Activated CD4-positive, alpha-beta T cell treated with anti-CD3 and anti-CD28 coated beads for 36 hours (primary cell): ENCODE results near the gene TMEM255B. TPM values are rescaled to one million over a fixed set of nuclear protein-coding genes. Genes with fewer than 3 reads are reported as not detected.

Source experiments
- ATAC-seq: fragments of 200-7000 bp; cut with Tn5 transposase; one replicate; pipeline ENCODE4 v1.10.0; 2021; ENCODE audit warnings: mild to moderate bottlenecking, moderate library complexity
- CTCF ChIA-PET: fragments of 350-600 bp; sonication (Branson Sonifier 250); formaldehyde crosslinking; loops from one replicate; lab custom pipeline; 2021; ENCODE audit warnings: antibody characterized with exemption; lab: Charles Lee
- POLR2A ChIA-PET: fragments of 350-600 bp; sonication (Branson Sonifier 250); formaldehyde crosslinking; loops from one replicate; lab custom pipeline; 2021; ENCODE audit warnings: antibody characterized with exemption, inconsistent platforms; lab: Charles Lee
- DNase-seq: peaks from one replicate; pipeline ENCODE4 v3.0.0-alpha.2; 2020
- H3K27ac Mint-ChIP-seq: one replicate; pipeline ENCODE4 v1.8.0; 2021; ENCODE audit warnings: mixed read lengths
- H3K27me3 Mint-ChIP-seq: one replicate; pipeline ENCODE4 v1.8.0; 2021; ENCODE audit warnings: mixed read lengths
- H3K36me3 Mint-ChIP-seq: one replicate; pipeline ENCODE4 v1.8.0; 2021; ENCODE audit warnings: low read depth, mixed read lengths
- H3K4me1 Mint-ChIP-seq: one replicate; pipeline ENCODE4 v1.8.0; 2021; ENCODE audit warnings: mixed read lengths
- H3K4me3 Mint-ChIP-seq: one replicate; pipeline ENCODE4 v1.8.0; 2021; ENCODE audit warnings: mild to moderate bottlenecking, moderate library complexity, mixed read lengths
- H3K9me3 Mint-ChIP-seq: one replicate; pipeline ENCODE4 v1.8.0; 2021; ENCODE audit warnings: low read depth, mixed read lengths
- intact Hi-C, 2 experiments: fragments of 100-400 bp; cut with DNase I in 1 of 2; cut with micrococcal nuclease in 1 of 2; formaldehyde crosslinking; loops; one replicate each; pipeline versions ENCODE4 v1.14.2 to v1.15.1; 2022 to 2024; cut with DNase I, micrococcal nuclease
- total RNA-seq, 2 experiments: library from RNA; stranded (reverse); gene quantifications; one replicate each; pipeline ENCODE4 v1.2.3, GENCODE V29; 2021

Gene TMEM255B
- total RNA-seq, 2 experiments from 2014 or later: 0.74 to 1.3 TPM

GRCh38 chr13:113838711-113839201 lies 79.7 kb downstream of the TMEM255B start:
- ChIA-PET POLR2A (no interaction called here), CTCF (no interaction called here)
- Mint-ChIP-seq H3K9me3 (no peaks in the 10 kb centered on the region), H3K27ac (no peak overlapping the region), H3K27me3 (no peaks in the 10 kb centered on the region), H3K4me3 (no peak overlapping the region), H3K36me3 (peaks cover 2% of the 10 kb centered on the region), H3K4me1 (peaks cover 8% of the 10 kb centered on the region)
- ATAC-seq: no peak
- intact Hi-C loops: no loop called here
- DNase-seq: no peak

- no peak overlapping the region for H3K27ac Mint-ChIP-seq
- CTCF ChIA-PET: no interaction called here
- no peaks in the 10 kb centered on the region for H3K36me3 Mint-ChIP-seq
- DNase-seq (no peak), ATAC-seq (no peak)
- H3K4me1 Mint-ChIP-seq: peaks cover 8% of the 10 kb centered on the region
- intact Hi-C loops: no loop called here
- H3K4me3 Mint-ChIP-seq: no peak overlapping the region
- no peaks in the 10 kb centered on the region for H3K9me3 Mint-ChIP-seq
- H3K27me3 Mint-ChIP-seq: no peaks in the 10 kb centered on the region
- POLR2A ChIA-PET: interaction anchor here (0.6 kb wide), 1 partner anchor 317 kb away, joined by 3 read pairs; no protein-coding TSS in a partner anchor
These were observed 80.6 kb downstream of the TMEM255B start for GRCh38 chr13:113839536-113840204.

GRCh38 chr13:113840541-113841352 lies 81.7 kb downstream of the TMEM255B start:
- H3K9me3 Mint-ChIP-seq: no peaks in the 10 kb centered on the region
- CTCF ChIA-PET: interaction anchor here (0.9 kb wide), 1 partner anchor 234 kb away, joined by 3 read pairs; no protein-coding TSS in a partner anchor

GRCh38 chr13:113841353-113841650 lies 82.3 kb downstream of the TMEM255B start:
- ChIA-PET POLR2A (no interaction called here), CTCF (interaction anchor here (0.9 kb wide), 1 partner anchor 234 kb away, joined by 3 read pairs; no protein-coding TSS in a partner anchor)
- Mint-ChIP-seq H3K4me1 (peaks cover 12% of the 10 kb centered on the region), H3K27me3 (no peaks in the 10 kb centered on the region), H3K27ac (no peak overlapping the region), H3K36me3 (no peaks in the 10 kb centered on the region), H3K4me3 (no peak overlapping the region), H3K9me3 (no peaks in the 10 kb centered on the region)
- DNase-seq (no peak), ATAC-seq (no peak)
- intact Hi-C loops: no loop called here

More at GRCh38 chr13:113840541-113841352, 81.7 kb downstream of the TMEM255B start:
- Mint-ChIP-seq H3K36me3 (no peaks in the 10 kb centered on the region), H3K4me1 (peaks cover 9% of the 10 kb centered on the region), H3K4me3 (no peak overlapping the region), H3K27me3 (no peaks in the 10 kb centered on the region), H3K27ac (no peak overlapping the region)
- DNase-seq (no peak), ATAC-seq (no peak)
- intact Hi-C loops: no loop called here
- POLR2A ChIA-PET: interaction anchor here (0.6 kb wide), 1 partner anchor 316 kb away, joined by 3 read pairs; no protein-coding TSS in a partner anchor

- no peaks in the 10 kb centered on the region for H3K9me3 Mint-ChIP-seq
- ATAC-seq: no peak
- intact Hi-C loops: no loop called here
- ChIA-PET CTCF (no interaction called here), POLR2A (no interaction called here)
- peaks cover 12% of the 10 kb centered on the region for H3K4me1 Mint-ChIP-seq
- no peaks in the 10 kb centered on the region for H3K27me3 Mint-ChIP-seq
- H3K4me3 Mint-ChIP-seq: no peak overlapping the region
- no peak for DNase-seq
- no peak overlapping the region for H3K27ac Mint-ChIP-seq
- no peaks in the 10 kb centered on the region for H3K36me3 Mint-ChIP-seq
These were observed 83.5 kb downstream of the TMEM255B start for GRCh38 chr13:113842336-113843062.

- Mint-ChIP-seq H3K4me1 (peaks cover 12% of the 10 kb centered on the region), H3K9me3 (no peaks in the 10 kb centered on the region), H3K27me3 (no peaks in the 10 kb centered on the region), H3K36me3 (no peaks in the 10 kb centered on the region), H3K4me3 (no peak overlapping the region), H3K27ac (no peak overlapping the region)
- intact Hi-C loops: no loop called here
- ATAC-seq (no peak), DNase-seq (no peak)
- ChIA-PET POLR2A (no interaction called here), CTCF (no interaction called here)
These were observed 84.1 kb downstream of the TMEM255B start for GRCh38 chr13:113843063-113843654.

- intact Hi-C loops: no loop called here
- Mint-ChIP-seq H3K9me3 (no peaks in the 10 kb centered on the region), H3K4me3 (no peak overlapping the region), H3K4me1 (peaks cover 12% of the 10 kb centered on the region), H3K27me3 (no peaks in the 10 kb centered on the region), H3K36me3 (no peaks in the 10 kb centered on the region), H3K27ac (no peak overlapping the region)
- ChIA-PET POLR2A (no interaction called here), CTCF (no interaction called here)
- ATAC-seq (no peak), DNase-seq (no peak)
These were observed 85.0 kb downstream of the TMEM255B start for GRCh38 chr13:113843864-113844556.

GRCh38 chr13:113845055-113845454 lies 86.0 kb downstream of the TMEM255B start:
- Mint-ChIP-seq H3K9me3 (no peaks in the 10 kb centered on the region), H3K36me3 (no peaks in the 10 kb centered on the region), H3K4me1 (peaks cover 12% of the 10 kb centered on the region), H3K27ac (no peak overlapping the region), H3K4me3 (no peak overlapping the region), H3K27me3 (no peaks in the 10 kb centered on the region)
- POLR2A ChIA-PET: no interaction called here
- CTCF ChIA-PET: interaction anchor here (0.5 kb wide), 1 partner anchor 324 kb away, joined by 4 read pairs; no protein-coding TSS in a partner anchor
- intact Hi-C loops: no loop called here
- ATAC-seq (no peak), DNase-seq (no peak)

GRCh38 chr13:113845723-113846635 lies 87.0 kb downstream of the TMEM255B start:
- POLR2A ChIA-PET: no interaction called here
- Mint-ChIP-seq H3K9me3 (no peaks in the 10 kb centered on the region), H3K4me3 (no peak overlapping the region), H3K27me3 (no peaks in the 10 kb centered on the region), H3K4me1 (peaks cover 12% of the 10 kb centered on the region), H3K36me3 (no peaks in the 10 kb centered on the region), H3K27ac (no peak overlapping the region)
- intact Hi-C loops: no loop called here
- peak; percentile 10 for ATAC-seq
- DNase-seq: no peak
- CTCF ChIA-PET: interaction anchor here (1.1 kb wide), 1 partner anchor 380 kb away, joined by 3 read pairs; no protein-coding TSS in a partner anchor
